ENCODE data around the gene INPP5F.
A peak's percentile ranks its signal among the peaks of the same experiment; 100 is the strongest.

The INPP5F gene

GRCh38 chr10:119689016-119689580, 36.8 kb upstream of the INPP5F start:
- no peak for TF ChIP-seq CTCF (IDR thresholded peaks at IDR 0.05; ENCODE audit: unreplicated experiment in 3 of 3)
- H3K4me3 Mint-ChIP-seq: no peak overlapping the region
- H3K27me3 Mint-ChIP-seq (ENCODE audit: low read depth): peaks cover 9% of the 10 kb centered on the region
- H3K27ac Mint-ChIP-seq: peak overlapping the region in 1 of 3 experiments; percentile 33
- H3K9me3 Mint-ChIP-seq: no peaks in the 10 kb centered on the region
- no peaks in the 10 kb centered on the region for H3K36me3 Mint-ChIP-seq (ENCODE audit: low read depth)
- H3K4me1 Mint-ChIP-seq: peaks cover 12% of the 10 kb centered on the region

- peaks cover 11% of the 10 kb centered on the region for H3K4me1 Mint-ChIP-seq
Measured at GRCh38 chr10:119691726-119692125, 34.1 kb upstream of the INPP5F start.

GRCh38 chr10:119693262-119693957, 32.4 kb upstream of the INPP5F start:
- Mint-ChIP-seq H3K36me3 (ENCODE audit: low read depth) (no peaks in the 10 kb centered on the region), H3K27me3 (ENCODE audit: low read depth) (peaks cover 4% of the 10 kb centered on the region), H3K9me3 (peaks cover 2% of the 10 kb centered on the region), H3K27ac (no peak overlapping the region), H3K4me3 (no peak overlapping the region), H3K4me1 (no peaks in the 10 kb centered on the region)
- no peak for TF ChIP-seq CTCF (IDR thresholded peaks at IDR 0.05; ENCODE audit: unreplicated experiment in 3 of 3)

More at GRCh38 chr10:119691726-119692125, 34.1 kb upstream of the INPP5F start:
- no peak overlapping the region for H3K27ac Mint-ChIP-seq
- no peak overlapping the region for H3K4me3 Mint-ChIP-seq
- H3K36me3 Mint-ChIP-seq (ENCODE audit: low read depth): no peaks in the 10 kb centered on the region
- no peaks in the 10 kb centered on the region for H3K9me3 Mint-ChIP-seq
- H3K27me3 Mint-ChIP-seq (ENCODE audit: low read depth): peaks cover 9% of the 10 kb centered on the region
- no peak for TF ChIP-seq CTCF (IDR thresholded peaks at IDR 0.05; ENCODE audit: unreplicated experiment in 3 of 3)

- H3K4me1 Mint-ChIP-seq: no peaks in the 10 kb centered on the region
- no peak overlapping the region for H3K27ac Mint-ChIP-seq
- H3K27me3 Mint-ChIP-seq (ENCODE audit: low read depth): no peaks in the 10 kb centered on the region
- H3K4me3 Mint-ChIP-seq: no peak overlapping the region
- no peaks in the 10 kb centered on the region for H3K36me3 Mint-ChIP-seq (ENCODE audit: low read depth)
- TF ChIP-seq CTCF (IDR thresholded peaks at IDR 0.05; ENCODE audit: unreplicated experiment in 3 of 3): no peak
- peaks cover 2% of the 10 kb centered on the region for H3K9me3 Mint-ChIP-seq
Measured at GRCh38 chr10:119694608-119695007, 31.2 kb upstream of the INPP5F start.

GRCh38 chr10:119700321-119700954, 25.4 kb upstream of the INPP5F start:
- H3K9me3 Mint-ChIP-seq: peaks cover 2% of the 10 kb centered on the region

More at GRCh38 chr10:119700321-119700954, 25.4 kb upstream of the INPP5F start:
- H3K4me1 Mint-ChIP-seq: no peaks in the 10 kb centered on the region
- no peak for TF ChIP-seq CTCF (IDR thresholded peaks at IDR 0.05; ENCODE audit: unreplicated experiment in 3 of 3)
- no peak overlapping the region for H3K27ac Mint-ChIP-seq
- no peaks in the 10 kb centered on the region for H3K36me3 Mint-ChIP-seq (ENCODE audit: low read depth)
- no peaks in the 10 kb centered on the region for H3K27me3 Mint-ChIP-seq (ENCODE audit: low read depth)
- no peak overlapping the region for H3K4me3 Mint-ChIP-seq
